ENCODE results near the gene LMAN2L. TPM values are rescaled to one million over a fixed set of nuclear protein-coding genes. Genes with fewer than 3 reads are reported as not detected.

The LMAN2L gene
- total RNA-seq, 4 donors from 2014 or later: 11.9 to 18.3 (median 16.4) TPM

- Histone ChIP-seq H3K4me1 (no peaks in the 10 kb centered on the region), H3K27me3 (no peaks in the 10 kb centered on the region), H3K9me3 (no peaks in the 10 kb centered on the region), H3K36me3 (no peaks in the 10 kb centered on the region), H3K4me3 (no peak overlapping the region), H3K27ac (no peak overlapping the region)
- DNase-seq (ENCODE audit: low spot score in 2 of 2): no peak
- no peak for TF ChIP-seq EP300 (IDR thresholded peaks at IDR 0.05)
- TF ChIP-seq POLR2AphosphoS5 (IDR thresholded peaks at IDR 0.05): no peak
- no peak for TF ChIP-seq POLR2A (IDR thresholded peaks at IDR 0.05)
- TF ChIP-seq CTCF (IDR thresholded peaks at IDR 0.05): no peak
- 91% methylated on average over 7 of the region's 7 CpGs for WGBS
These were observed 76.0 kb downstream of the LMAN2L start for GRCh38 chr2:96663829-96664228.

- 83% methylated on average over 5 of the region's 5 CpGs for WGBS
- no peaks in the 10 kb centered on the region for H3K4me1 ChIP-seq
- H3K36me3 ChIP-seq: no peaks in the 10 kb centered on the region
- H3K27ac ChIP-seq: no peak overlapping the region
- H3K9me3 ChIP-seq: no peaks in the 10 kb centered on the region
- H3K27me3 ChIP-seq: no peaks in the 10 kb centered on the region
- no peak overlapping the region for H3K4me3 ChIP-seq
- DNase-seq (ENCODE audit: low spot score in 2 of 2): no peak
- no peak for TF ChIP-seq POLR2AphosphoS5 (IDR thresholded peaks at IDR 0.05)
- no peak for TF ChIP-seq CTCF (IDR thresholded peaks at IDR 0.05)
- TF ChIP-seq POLR2A (IDR thresholded peaks at IDR 0.05): no peak
- no peak for TF ChIP-seq EP300 (IDR thresholded peaks at IDR 0.05)
These were observed 76.7 kb downstream of the LMAN2L start for GRCh38 chr2:96663177-96663576.

GRCh38 chr2:96662360-96662759 is 77.5 kb downstream of the LMAN2L start:
- Histone ChIP-seq H3K27me3 (no peaks in the 10 kb centered on the region), H3K27ac (no peak overlapping the region)
- WGBS: 86% methylated on average over 9 of the region's 9 CpGs

GRCh38 chr2:96661324-96661723 is 78.5 kb downstream of the LMAN2L start:
- Histone ChIP-seq H3K36me3 (no peaks in the 10 kb centered on the region), H3K27ac (no peak overlapping the region), H3K27me3 (no peaks in the 10 kb centered on the region), H3K4me3 (no peak overlapping the region), H3K4me1 (no peaks in the 10 kb centered on the region), H3K9me3 (no peaks in the 10 kb centered on the region)
- 97% methylated on average over 6 of the region's 6 CpGs for WGBS
- no peak for TF ChIP-seq POLR2AphosphoS5 (IDR thresholded peaks at IDR 0.05)
- TF ChIP-seq POLR2A (IDR thresholded peaks at IDR 0.05): no peak
- no peak for TF ChIP-seq CTCF (IDR thresholded peaks at IDR 0.05)
- no peak for TF ChIP-seq EP300 (IDR thresholded peaks at IDR 0.05)
- DNase-seq (ENCODE audit: low spot score in 2 of 2): no peak

More at GRCh38 chr2:96662360-96662759, 77.5 kb downstream of the LMAN2L start:
- no peaks in the 10 kb centered on the region for H3K36me3 ChIP-seq
- DNase-seq (ENCODE audit: low spot score in 2 of 2): no peak
- no peak overlapping the region for H3K4me3 ChIP-seq
- no peak for TF ChIP-seq CTCF (IDR thresholded peaks at IDR 0.05)
- no peak for TF ChIP-seq POLR2AphosphoS5 (IDR thresholded peaks at IDR 0.05)
- no peak for TF ChIP-seq POLR2A (IDR thresholded peaks at IDR 0.05)
- TF ChIP-seq EP300 (IDR thresholded peaks at IDR 0.05): no peak
- no peaks in the 10 kb centered on the region for H3K4me1 ChIP-seq
- H3K9me3 ChIP-seq: no peaks in the 10 kb centered on the region

GRCh38 chr2:96656540-96656939 is 83.3 kb downstream of the LMAN2L start:
- TF ChIP-seq EP300 (IDR thresholded peaks at IDR 0.05) (no peak), POLR2A (IDR thresholded peaks at IDR 0.05) (no peak), CTCF (IDR thresholded peaks at IDR 0.05) (no peak), POLR2AphosphoS5 (IDR thresholded peaks at IDR 0.05) (no peak)

More at GRCh38 chr2:96656540-96656939, 83.3 kb downstream of the LMAN2L start:
- Histone ChIP-seq H3K27ac (no peak overlapping the region), H3K4me3 (no peak overlapping the region), H3K36me3 (no peaks in the 10 kb centered on the region), H3K27me3 (no peaks in the 10 kb centered on the region), H3K9me3 (no peaks in the 10 kb centered on the region), H3K4me1 (no peaks in the 10 kb centered on the region)
- DNase-seq (ENCODE audit: low spot score in 2 of 2): no peak

Other genes starting within 250 kb of the LMAN2L start
- 1 to 10 TPM in 3 of 4 donors, under 1 TPM in 1; 0.52 to 2.6 (median 1.5) TPM for gene NEURL3, start 234.7 kb downstream of the LMAN2L start, total RNA-seq
- 10 to 100 TPM; 11.4 to 22.4 (median 15.0) TPM for gene ARID5A, start 203.3 kb downstream of the LMAN2L start, total RNA-seq
- gene KANSL3, start 101.8 kb downstream of the LMAN2L start, total RNA-seq: 10 to 100 TPM; 29.3 to 70.5 (median 37.4) TPM
- gene FER1L5, start 97.3 kb downstream of the LMAN2L start, total RNA-seq: not detected
- 10 to 100 TPM; 14.9 to 18.9 (median 16.3) TPM for gene CNNM4, start 20.8 kb upstream of the LMAN2L start, total RNA-seq
- gene CNNM3, start 76.2 kb upstream of the LMAN2L start, total RNA-seq: 10 to 100 TPM; 12.6 to 28.3 (median 16.5) TPM
- 10 to 100 TPM in 1 of 4 donors, 1 to 10 TPM in 3; 6.1 to 22.3 (median 7.2) TPM for gene ANKRD23, start 104.0 kb upstream of the LMAN2L start, total RNA-seq
- gene ANKRD39, start 118.0 kb upstream of the LMAN2L start, total RNA-seq: 10 to 100 TPM; 16.1 to 22.1 (median 20.6) TPM
- gene SEMA4C, start 130.0 kb upstream of the LMAN2L start, total RNA-seq: 10 to 100 TPM; 15.7 to 28.2 (median 23.5) TPM
- 1 to 10 TPM in 1 of 4 donors, under 1 TPM in 2, not detected in 1; 0.30 to 1.2 (median 0.72) TPM for gene FAM178B, start 246.5 kb upstream of the LMAN2L start, total RNA-seq

Data from suprapubic skin (tissue), 4 donors.